GM13976 (cell line): ENCODE measurements around the gene RPUSD1.

ENCODE experiments used
- DNase-seq: peaks from one replicate; pipeline ENCODE4 v3.0.0; 2012; ENCODE audit warnings: low spot score
- CTCF ChIP-seq: IDR thresholded peaks from 2 replicates; pipeline ENCODE4 v1.5.1; 2012; ENCODE audit warnings: borderline replicate concordance, mild to moderate bottlenecking; ENCODE audit not compliant: insufficient read depth; ENCODE audit errors: extremely low read depth, missing control alignments, control extremely low read depth
- in situ Hi-C: fragments of 300-500 bp; cut with MboI; formaldehyde crosslinking; loops from one replicate; pipeline ENCODE4 v1.12.0; 2022; ENCODE audit warnings: low sequenced_read_pairs, mixed read lengths, inconsistent platforms; ENCODE audit not compliant: unreplicated experiment

RPUSD1 gene

DNA sequence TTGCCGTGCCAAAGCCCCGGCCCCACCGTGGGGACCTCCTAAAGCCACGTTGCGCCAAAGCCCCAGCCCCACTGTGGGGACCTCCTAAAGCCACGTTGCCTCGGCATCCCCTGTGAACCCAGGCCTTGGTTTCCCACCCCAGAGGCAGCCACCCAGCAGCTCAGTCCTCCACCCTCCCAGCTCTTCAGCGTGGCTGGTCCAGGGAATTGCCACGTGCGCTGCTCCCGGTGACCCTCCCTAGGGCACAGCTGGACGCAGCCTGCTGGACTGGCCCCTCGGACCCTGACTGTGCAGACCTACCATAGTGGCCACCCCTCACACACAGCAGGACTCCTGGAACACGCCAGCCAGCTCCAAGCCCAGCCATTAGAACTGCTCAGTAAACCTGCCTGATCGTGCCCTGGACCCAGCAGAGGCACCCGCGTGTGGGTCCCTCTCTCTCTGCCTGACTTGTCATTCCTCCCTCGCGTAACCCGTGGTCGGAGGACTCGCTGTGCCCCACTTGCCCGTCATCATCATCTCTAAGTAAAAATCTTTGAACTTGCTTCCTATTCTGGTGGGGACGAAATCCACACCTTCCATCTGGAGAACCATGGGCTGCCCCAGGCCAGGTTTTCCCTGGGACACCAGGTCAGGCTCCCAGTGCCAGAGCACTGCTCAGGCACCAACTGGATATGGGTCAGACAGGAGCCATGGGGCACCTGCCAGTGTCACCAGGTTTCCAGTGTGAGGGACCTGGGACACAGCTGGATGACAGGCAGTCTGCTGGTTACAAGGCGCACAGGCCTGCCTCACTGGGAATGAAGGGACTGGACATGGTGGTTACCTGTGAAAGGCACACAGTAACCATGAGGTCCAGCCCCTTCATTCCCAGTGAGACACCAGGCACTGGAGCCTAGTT, 53.0 kb downstream of the RPUSD1 start:
- DNase-seq: no peak
- no peak for TF ChIP-seq CTCF
- in situ Hi-C loops: no loop called here
